NT2/D1 (cell line): Measurements from ENCODE around the gene BTG2.

Experiments used
- SUZ12 ChIP-seq: IDR thresholded peaks from 2 replicates; pipeline ENCODE4 v1.6.1; 2011; ENCODE audit not compliant: insufficient read length, insufficient read depth; ENCODE audit errors: extremely low read depth
- YY1 ChIP-seq: IDR thresholded peaks from 2 replicates; pipeline ENCODE4 v1.6.1; 2011; ENCODE audit not compliant: insufficient read length, insufficient read depth
- ZNF274 ChIP-seq: IDR thresholded peaks from 2 replicates; pipeline ENCODE4 v1.6.1; 2011; ENCODE audit warnings: mild to moderate bottlenecking, low read depth, low read length

GRCh38 chr1:203268901-203269653 lies 36.2 kb upstream of the BTG2 start:
- no peak for TF ChIP-seq ZNF274
- no peak for TF ChIP-seq YY1
- no peak for TF ChIP-seq SUZ12
